HG03064 (cell line): ENCODE measurements around the gene FAM229A.
"Not testable (repeated sequence)": the region's sequence is repeated elsewhere in the genome, so short reads cannot be mapped to it uniquely, and the experiment has no call there.

ENCODE experiments used
- ATAC-seq: cut with Tn5 transposase; IDR thresholded peaks from one replicate; pipeline ENCODE4 v1.9.1; 2021; ENCODE audit warnings: low read depth; ENCODE audit not compliant: unreplicated experiment

Gene FAM229A

GRCh38 chr1:32362474-32363313 is at the start of gene FAM229A, which contains the start of gene TSSK3:
Gene FAM229A, minus strand, starts transcription at chr1:32362485. Its CDS starts 394 bp downstream, at chr1:32362091.
Gene TSSK3, plus strand, starts transcription at chr1:32362539. Its CDS starts 163 bp downstream, at chr1:32362702.
- no peak for ATAC-seq

GRCh38 chr1:32411261-32411660 is 49.0 kb upstream of the FAM229A start:
- ATAC-seq, result no peak

GRCh38 chr1:32406629-32407111 is 44.4 kb upstream of the FAM229A start:
- no peak for ATAC-seq

- no peak for ATAC-seq
These were observed 43.6 kb upstream of the FAM229A start for GRCh38 chr1:32405672-32406467.

GRCh38 chr1:32404946-32405345 is 42.7 kb upstream of the FAM229A start:
- no peak for ATAC-seq

- no peak for ATAC-seq
These were observed 38.8 kb upstream of the FAM229A start for GRCh38 chr1:32400876-32401631.

GRCh38 chr1:32399843-32400242 is 37.6 kb upstream of the FAM229A start:
- ATAC-seq, result no peak

GRCh38 chr1:32398401-32398800 is 36.1 kb upstream of the FAM229A start:
- no peak for ATAC-seq

- not testable (repeated sequence) for ATAC-seq
These were observed 34.2 kb upstream of the FAM229A start for GRCh38 chr1:32396524-32396923.

GRCh38 chr1:32394890-32395432 is 32.7 kb upstream of the FAM229A start:
- ATAC-seq, result no peak

GRCh38 chr1:32394141-32394889 is 32.0 kb upstream of the FAM229A start, which contains the start of gene BSDC1:
Gene BSDC1, minus strand, starts transcription at chr1:32394441. Its CDS starts 27 bp downstream, at chr1:32394414.
- peak; percentile 92 for ATAC-seq

GRCh38 chr1:32393832-32394140 is 31.5 kb upstream of the FAM229A start:
- no peak for ATAC-seq

GRCh38 chr1:32393136-32393535 is 30.9 kb upstream of the FAM229A start:
- no peak for ATAC-seq

- no peak for ATAC-seq
These were observed 30.0 kb upstream of the FAM229A start for GRCh38 chr1:32392325-32392724.

GRCh38 chr1:32390904-32391870 is 28.9 kb upstream of the FAM229A start:
- no peak for ATAC-seq

- no peak for ATAC-seq
These were observed 26.4 kb upstream of the FAM229A start for GRCh38 chr1:32388641-32389040.

GRCh38 chr1:32386676-32387392 is 24.5 kb upstream of the FAM229A start:
- ATAC-seq, result no peak

- no peak for ATAC-seq
These were observed 17.8 kb upstream of the FAM229A start for GRCh38 chr1:32380057-32380456.
